COLO829 (cell line): ENCODE measurements around the gene OLAH.

Source experiments
- DNase-seq: peaks from one replicate; pipeline ENCODE4 v3.0.0; 2012; ENCODE audit warnings: low spot score

OLAH gene

DNA sequence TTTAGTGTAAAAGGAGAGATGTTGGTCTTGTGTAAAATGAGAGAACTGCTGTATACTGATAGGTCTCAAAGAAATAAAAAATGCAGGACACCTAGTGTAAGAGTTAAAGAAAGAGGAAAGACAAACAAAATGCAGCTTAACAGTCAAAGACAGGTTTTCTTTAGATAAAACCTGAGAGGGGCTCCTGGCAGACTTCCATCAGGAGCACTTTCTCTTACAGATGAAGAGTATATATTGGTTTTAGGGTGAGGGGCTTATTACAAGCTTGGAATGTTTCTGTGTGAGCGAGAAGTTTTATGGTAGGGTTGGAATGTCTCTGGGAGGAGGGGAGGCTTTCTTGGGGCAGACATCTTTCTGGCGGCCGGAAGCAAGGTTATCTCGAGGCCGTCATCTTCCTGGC lies 28.6 kb downstream of the OLAH start:
- no peak for DNase-seq

DNA sequence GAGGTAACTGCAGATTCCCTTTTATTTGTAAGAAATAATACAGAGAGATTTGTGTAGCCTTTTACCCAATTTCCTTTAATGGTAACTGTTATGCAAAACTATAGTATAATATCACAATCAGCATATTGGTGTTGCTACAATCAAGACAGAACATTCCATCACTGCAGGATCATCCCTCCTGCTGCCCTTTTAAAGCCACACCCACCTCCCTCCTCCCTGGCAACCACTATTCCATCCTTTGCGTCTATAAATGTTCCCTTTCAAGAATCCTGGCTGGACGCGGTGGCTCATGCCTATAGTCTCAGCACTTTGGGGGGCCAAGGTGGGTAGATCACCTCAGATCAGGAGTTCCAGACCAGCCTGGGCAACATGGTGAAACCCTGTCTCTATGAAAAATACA lies 31.7 kb downstream of the OLAH start:
- no peak for DNase-seq

DNA sequence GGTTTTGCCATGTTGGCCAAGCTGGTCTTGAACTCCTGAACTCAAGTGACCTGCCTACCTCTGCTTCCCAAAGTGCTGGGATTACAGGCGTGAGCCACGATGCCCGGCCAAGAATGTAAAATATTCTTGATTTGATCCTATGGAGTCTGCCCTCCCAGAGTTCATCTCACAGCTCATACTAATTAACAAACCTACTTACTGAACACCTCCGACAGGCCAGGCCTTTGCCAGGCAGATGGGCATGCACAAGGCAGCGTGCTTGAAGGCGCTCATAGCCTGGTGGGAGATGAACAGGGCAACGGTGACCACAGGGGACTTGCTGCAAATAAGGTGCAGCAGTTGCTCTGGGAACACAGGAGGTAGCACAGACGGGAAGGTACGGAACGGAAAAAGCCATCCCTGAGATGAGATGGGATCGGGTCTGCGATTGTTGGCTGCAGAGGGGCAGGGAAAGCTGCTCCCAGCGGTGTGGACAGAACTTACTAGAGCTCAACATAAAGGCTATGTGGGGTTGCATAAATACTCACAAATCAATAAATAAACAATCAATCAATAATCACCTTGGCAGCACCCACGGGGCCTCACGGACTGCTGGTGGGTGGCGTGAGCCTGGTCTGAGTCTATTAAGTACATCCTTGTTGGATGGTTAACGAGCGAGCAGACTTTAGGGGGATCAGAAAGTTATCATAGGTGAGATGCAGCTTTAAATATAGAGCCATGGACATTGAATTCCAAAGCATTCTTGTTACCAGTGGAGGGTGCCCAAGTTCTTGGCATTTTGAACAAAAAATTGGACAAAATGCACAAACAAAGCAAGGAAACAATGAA lies 40.1 kb downstream of the OLAH start:
- DNase-seq, result no peak

- DNase-seq, result peak; percentile 16
Observed at GRCh38 chr10:15084502-15084922, 40.8 kb downstream of the OLAH start.

DNA sequence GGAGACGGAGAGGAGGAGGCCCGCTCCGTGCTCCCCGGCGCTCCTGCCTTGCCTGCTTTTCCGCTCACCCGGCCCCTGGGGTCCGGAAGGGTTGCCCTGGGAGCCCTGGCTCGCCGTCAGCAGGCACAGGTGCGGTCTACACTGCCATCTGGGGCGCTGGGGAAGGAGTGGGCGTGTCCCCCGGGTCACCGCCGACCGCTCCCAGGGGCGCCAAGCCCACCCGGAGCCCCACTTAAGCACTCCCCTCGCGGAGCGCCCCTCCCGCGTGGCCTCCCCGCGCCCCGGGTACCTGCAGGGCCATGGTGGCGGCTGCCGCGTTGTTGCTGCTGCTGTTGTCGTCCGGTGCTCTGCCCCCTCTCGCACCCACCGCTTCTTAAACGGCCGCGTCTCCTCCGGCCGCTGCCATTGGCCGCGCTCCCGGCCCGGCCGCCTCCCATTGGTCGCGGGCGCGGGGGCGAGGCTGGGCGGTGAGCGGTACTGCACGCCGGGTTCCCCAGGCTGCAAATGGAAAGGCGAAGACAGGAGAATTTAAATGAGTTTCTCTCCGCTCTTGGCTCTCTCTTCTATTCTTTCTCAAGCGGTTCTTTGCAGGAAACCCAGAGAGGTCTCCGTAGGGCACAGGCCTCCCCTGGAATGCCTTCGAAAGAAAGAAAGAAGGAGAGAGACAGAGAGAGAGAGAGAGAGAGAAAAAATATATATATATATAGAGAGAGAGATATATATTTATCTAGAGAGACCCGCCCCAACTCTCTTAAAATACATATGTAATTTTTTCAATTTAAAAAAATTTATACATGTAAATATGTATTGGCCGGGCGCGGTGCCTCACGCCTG lies 44.9 kb downstream of the OLAH start, which contains the start of gene ACBD7:
Gene ACBD7 (minus strand): TSS at position 349 of the 834 bp plus-strand sequence. CDS start 48 bp downstream, at position 301.
- DNase-seq, result peak; percentile 45

- DNase-seq, result no peak
Observed at GRCh38 chr10:15091418-15091817, 47.7 kb downstream of the OLAH start.

- no peak for DNase-seq
Observed at GRCh38 chr10:15092855-15093408, 49.2 kb downstream of the OLAH start.

DNA sequence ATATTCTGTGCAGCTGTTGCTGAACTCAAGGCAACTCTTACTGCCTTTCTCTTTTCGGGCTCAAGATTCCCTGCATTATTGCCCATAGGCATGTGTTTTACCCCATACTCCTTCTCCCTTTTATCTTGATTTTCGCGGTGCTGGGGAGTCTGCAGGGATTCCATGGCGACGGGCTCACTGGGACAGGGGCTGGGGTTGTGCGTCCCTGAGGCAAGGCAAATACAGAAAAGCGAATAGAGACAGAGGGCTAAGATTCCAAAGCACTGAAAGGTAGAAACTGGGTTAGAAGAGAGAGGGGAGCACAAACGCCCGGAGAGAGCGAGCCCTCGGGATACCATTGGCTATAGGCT lies 52.9 kb downstream of the OLAH start:
- no peak for DNase-seq

GRCh38 chr10:15097011-15097812 lies 53.5 kb downstream of the OLAH start, which contains the start of gene RPP38:
Gene RPP38, plus strand, starts transcription at chr10:15097355. Its CDS starts 5,960 bp downstream, at chr10:15103315.
- peak; percentile 95 for DNase-seq

DNA sequence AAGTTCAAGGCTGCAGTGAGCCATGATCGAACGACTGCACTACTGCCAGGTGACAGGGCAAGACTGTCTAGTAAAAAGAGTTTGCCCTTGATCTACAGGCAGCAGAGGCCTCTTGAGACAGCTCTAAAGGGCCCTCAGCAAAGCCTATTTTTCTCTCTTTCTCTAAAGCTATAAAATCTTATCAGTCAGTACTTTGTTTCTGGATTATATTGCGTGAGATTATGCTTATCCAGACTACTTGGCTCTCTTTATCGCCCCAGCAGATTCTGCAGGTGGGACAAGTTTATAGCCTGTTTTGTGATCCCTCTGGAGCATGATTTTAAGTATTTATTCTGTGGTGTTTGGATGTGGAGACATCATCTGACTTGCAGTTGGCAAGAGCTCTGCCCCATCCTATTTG lies 56.1 kb downstream of the OLAH start:
- DNase-seq, result no peak

DNA sequence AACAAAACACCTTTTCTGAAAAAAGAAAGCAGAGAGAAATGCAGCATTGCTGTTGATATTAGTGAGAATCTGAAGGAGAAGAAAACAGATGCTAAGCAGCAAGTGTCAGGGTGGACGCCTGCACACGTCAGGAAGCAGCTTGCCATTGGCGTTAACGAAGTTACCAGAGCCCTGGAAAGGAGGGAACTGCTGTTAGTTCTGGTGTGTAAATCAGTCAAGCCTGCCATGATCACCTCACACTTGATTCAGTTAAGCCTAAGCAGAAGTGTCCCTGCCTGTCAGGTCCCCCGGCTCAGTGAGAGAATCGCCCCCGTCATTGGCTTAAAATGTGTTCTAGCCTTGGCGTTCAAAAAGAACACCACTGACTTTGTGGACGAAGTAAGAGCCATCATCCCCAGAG lies 59.8 kb downstream of the OLAH start:
- DNase-seq, result no peak

GRCh38 chr10:15106352-15107013 lies 62.7 kb downstream of the OLAH start:
- DNase-seq, result peak; percentile 70

DNA sequence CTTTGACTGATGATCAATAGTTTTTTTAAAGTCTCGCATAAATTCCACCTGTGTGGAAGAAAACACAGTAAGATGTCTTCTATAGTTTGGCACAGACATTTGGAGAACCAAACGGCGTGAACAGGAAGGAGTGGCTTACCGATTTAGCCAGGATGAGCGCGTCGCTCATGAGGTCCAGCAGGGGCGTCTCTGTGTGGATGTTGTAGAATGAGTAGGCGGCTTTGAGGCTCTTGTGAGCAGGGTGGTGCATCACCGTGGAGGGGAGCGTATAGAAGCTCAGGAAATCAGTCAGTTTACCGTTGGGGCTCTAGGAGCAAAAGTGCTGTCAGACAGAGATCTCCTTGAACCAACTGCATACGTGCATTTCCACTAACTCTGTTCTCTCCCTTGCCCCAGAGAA lies 68.9 kb downstream of the OLAH start:
- no peak for DNase-seq

DNA sequence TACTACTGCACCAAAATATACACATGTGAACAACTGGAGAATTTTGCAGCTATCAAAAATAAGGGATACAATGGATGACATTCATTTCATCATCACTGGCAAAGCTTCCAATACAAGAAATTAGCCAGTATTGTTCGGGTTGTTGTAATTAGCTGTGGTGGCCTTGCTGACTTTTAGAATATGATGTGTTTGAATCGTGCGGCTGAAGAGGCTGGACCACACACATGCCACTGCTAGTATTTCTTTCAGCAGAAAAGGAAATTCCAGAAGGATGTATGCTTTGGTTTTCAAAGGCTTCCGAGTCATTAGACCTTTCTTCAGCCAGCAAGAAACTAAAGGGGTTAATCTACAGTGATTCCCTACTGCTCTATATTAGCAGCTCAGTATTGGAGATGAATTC lies 70.0 kb downstream of the OLAH start:
- no peak for DNase-seq

DNA sequence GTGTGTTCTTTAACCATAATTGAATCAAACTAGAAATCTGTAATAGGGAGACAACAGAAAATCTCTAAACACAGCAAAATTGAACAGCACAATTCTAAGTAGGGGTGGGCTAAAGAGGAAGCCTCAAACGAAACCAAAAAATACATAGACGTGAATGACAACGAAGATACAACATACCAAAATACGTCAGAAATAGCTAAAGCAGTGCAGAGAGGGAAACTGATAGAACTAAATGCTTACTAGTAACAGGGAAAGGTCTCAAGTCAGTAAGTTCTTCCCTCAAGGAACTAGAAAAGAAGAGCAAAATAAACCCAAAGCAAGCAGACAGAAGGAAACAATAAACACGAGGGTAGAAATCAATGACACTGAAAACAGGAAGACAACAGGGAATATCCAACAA lies 72.5 kb downstream of the OLAH start:
- no peak for DNase-seq

- DNase-seq, result no peak
Observed at GRCh38 chr10:15118615-15119014, 74.9 kb downstream of the OLAH start.

DNA sequence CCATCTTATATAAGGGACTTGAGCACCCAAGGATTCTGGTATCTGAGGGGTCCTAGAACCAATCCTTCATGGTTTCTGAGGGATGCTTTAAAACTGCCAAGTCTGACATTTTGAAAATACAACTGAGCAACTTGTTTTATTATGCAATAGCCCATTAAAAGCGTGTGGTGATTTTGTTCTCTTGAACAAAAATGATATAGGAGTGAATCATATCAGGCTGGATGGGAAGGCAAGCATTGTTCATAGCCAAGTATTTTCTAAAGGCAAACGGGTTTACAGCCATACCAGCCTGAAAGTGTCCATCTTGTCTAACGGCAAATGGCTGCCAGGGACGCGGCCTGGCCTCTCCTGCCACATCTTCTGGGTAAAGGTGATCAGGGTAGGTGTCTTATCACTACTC lies 76.8 kb downstream of the OLAH start:
- DNase-seq, result no peak

- DNase-seq, result no peak
Observed at GRCh38 chr10:15121707-15122106, 78.0 kb downstream of the OLAH start.

GRCh38 chr10:15122477-15123030 lies 78.8 kb downstream of the OLAH start:
- no peak for DNase-seq
